Measurements from ENCODE around the gene PDGFB. TPM values are rescaled to one million over a fixed set of nuclear protein-coding genes. Genes with fewer than 3 reads are reported as not detected.
A peak's percentile ranks its signal among the peaks of the same experiment; 100 is the strongest.

Gene PDGFB
- total RNA-seq, 4 donors from 2014 or later: 12.2 to 22.3 (median 17.5) TPM

GRCh38 chr22:39182478-39183030, 62.2 kb downstream of the PDGFB start:
- TF ChIP-seq, protein P1, sequence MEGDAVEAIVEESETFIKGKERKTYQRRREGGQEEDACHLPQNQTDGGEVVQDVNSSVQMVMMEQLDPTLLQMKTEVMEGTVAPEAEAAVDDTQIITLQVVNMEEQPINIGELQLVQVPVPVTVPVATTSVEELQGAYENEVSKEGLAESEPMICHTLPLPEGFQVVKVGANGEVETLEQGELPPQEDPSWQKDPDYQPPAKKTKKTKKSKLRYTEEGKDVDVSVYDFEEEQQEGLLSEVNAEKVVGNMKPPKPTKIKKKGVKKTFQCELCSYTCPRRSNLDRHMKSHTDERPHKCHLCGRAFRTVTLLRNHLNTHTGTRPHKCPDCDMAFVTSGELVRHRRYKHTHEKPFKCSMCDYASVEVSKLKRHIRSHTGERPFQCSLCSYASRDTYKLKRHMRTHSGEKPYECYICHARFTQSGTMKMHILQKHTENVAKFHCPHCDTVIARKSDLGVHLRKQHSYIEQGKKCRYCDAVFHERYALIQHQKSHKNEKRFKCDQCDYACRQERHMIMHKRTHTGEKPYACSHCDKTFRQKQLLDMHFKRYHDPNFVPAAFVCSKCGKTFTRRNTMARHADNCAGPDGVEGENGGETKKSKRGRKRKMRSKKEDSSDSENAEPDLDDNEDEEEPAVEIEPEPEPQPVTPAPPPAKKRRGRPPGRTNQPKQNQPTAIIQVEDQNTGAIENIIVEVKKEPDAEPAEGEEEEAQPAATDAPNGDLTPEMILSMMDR (IDR thresholded peaks at IDR 0.05): no peak
- TF ChIP-seq POLR2A (IDR thresholded peaks at IDR 0.05): no peak
- 94 to 96% methylated on average over 6 of the region's 6 CpGs for whole genome bisulfite sequencing, 2 donors
- intact Hi-C loops (cut with DNase I; ENCODE audit: low total_unique reads): no loop called here
- H3K4me3 ChIP-seq (ENCODE audit: low read depth, poor library complexity, severe bottlenecking): no peak overlapping the region
- DNase-seq (ENCODE audit: low spot score in 2 of 2): peak in 1 of 2 donors; percentile 68

DNA sequence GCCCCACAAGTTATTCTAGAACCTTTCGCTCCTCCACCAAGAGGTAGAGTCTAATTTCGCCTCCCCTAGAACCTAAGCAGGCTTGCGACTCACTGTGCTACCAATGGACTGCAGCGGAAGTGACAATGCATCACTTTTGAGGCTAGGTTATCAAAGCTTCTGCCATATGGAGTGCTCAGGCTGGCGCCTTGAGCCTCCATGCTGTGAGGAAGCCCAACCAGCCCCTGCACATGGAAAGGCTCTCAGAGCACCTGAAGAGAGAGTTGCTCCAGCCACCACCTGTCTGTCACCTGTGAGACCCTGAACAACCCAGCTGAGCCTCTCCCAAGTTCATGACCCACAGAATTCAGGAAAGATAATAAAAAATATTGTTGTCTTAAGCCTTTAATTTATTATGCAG, 63.0 kb downstream of the PDGFB start:
- intact Hi-C loops (cut with DNase I; ENCODE audit: low total_unique reads): no loop called here
- DNase-seq (ENCODE audit: low spot score in 2 of 2): no peak
- WGBS, 2 donors: 94 to 100% methylated on average over 5 of the region's 5 CpGs
- TF ChIP-seq POLR2A (IDR thresholded peaks at IDR 0.05): no peak
- TF ChIP-seq, protein P1 (IDR thresholded peaks at IDR 0.05): no peak
- H3K4me3 ChIP-seq (ENCODE audit: low read depth, poor library complexity, severe bottlenecking): no peak overlapping the region

DNA sequence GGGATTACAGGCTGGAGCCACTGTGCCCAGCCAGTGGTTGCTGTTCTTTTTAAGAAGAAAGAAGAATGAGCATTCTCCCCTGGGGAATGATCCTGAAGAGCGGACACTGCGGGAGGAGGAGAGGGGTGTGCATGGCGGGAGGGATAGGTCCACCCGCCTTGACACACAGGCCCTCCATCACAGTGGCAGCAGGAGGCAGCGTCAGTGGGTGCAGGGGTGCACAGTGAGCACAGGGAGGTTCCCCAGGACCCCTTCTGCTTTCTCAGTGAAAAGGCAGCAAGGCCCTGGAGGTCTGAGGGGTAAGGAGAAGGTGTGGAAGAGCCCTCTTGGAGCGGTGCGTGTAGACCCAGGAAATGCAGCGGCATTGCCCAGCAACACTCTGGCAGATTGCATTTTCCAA, 63.4 kb downstream of the PDGFB start:
- TF ChIP-seq, protein P1 (IDR thresholded peaks at IDR 0.05): no peak
- TF ChIP-seq POLR2A (IDR thresholded peaks at IDR 0.05): no peak
- intact Hi-C loops (cut with DNase I; ENCODE audit: low total_unique reads): no loop called here
- WGBS, 2 donors: 93 to 96% methylated on average over 8 of the region's 8 CpGs
- H3K4me3 ChIP-seq (ENCODE audit: low read depth, poor library complexity, severe bottlenecking): no peak overlapping the region
- DNase-seq (ENCODE audit: low spot score in 2 of 2): peak in 1 of 2 donors; percentile 66

DNA sequence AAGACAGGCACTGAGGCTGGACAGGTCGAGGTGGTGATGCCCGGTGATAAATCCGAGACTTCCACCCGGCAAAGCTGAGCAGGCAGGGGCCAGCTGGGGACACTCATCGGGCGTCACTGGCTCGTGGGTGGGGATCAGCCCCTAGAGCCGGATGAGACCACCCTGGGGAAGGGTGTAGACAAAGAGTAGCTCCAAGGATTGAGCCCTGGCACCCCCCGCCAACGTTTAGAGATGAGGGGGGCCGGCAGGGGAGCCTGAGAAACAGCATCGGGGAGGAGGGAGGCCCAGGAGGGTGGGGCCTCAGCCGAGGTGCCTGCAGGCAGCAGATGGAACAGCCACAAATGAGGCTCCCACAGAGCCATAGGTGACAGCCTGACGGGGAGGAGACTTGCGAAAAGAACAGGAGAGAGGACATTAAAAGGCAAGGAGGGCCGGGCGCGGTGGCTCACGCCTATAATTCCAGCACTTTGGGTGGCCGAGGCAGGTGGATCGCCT, 64.9 kb downstream of the PDGFB start:
- TF ChIP-seq POLR2A (IDR thresholded peaks at IDR 0.05): no peak
- TF ChIP-seq, protein P1 (IDR thresholded peaks at IDR 0.05): no peak
- H3K4me3 ChIP-seq (ENCODE audit: low read depth, poor library complexity, severe bottlenecking): no peak overlapping the region
- DNase-seq (ENCODE audit: low spot score in 2 of 2): peak in 1 of 2 donors; percentile 81
- intact Hi-C loops (cut with DNase I; ENCODE audit: low total_unique reads): loop anchor here (10.0 kb wide), 1 partner anchor 55 kb away; no protein-coding TSS in a partner anchor
- 68 to 70% methylated on average over 21 of the region's 21 CpGs for WGBS, 2 donors

GRCh38 chr22:39179401-39179827, 65.4 kb downstream of the PDGFB start:
- H3K4me3 ChIP-seq (ENCODE audit: low read depth, poor library complexity, severe bottlenecking): no peak overlapping the region
- DNase-seq (ENCODE audit: low spot score in 2 of 2): peak in 1 of 2 donors; percentile 60
- WGBS, 2 donors: 73 to 77% methylated on average over 6 of the region's 6 CpGs
- intact Hi-C loops (cut with DNase I; ENCODE audit: low total_unique reads): loop anchor here (10.0 kb wide), 1 partner anchor 55 kb away; no protein-coding TSS in a partner anchor
- TF ChIP-seq, protein P1 (IDR thresholded peaks at IDR 0.05): no peak
- no peak for TF ChIP-seq POLR2A (IDR thresholded peaks at IDR 0.05)
